GM12864 (cell line): ENCODE data around the gene BPI.
"Not testable (repeated sequence)": the region's sequence is repeated elsewhere in the genome, so short reads cannot be mapped to it uniquely, and the experiment has no call there.

Experiments
- DNase-seq: peaks from one replicate; pipeline ENCODE4 v3.0.0-alpha.2; 2011; ENCODE audit warnings: low read depth
- H3K4me3 ChIP-seq: 2 replicates; pipeline ENCODE4 v1.5.1; 2011; ENCODE audit warnings: mild to moderate bottlenecking, low read depth, low read length, control low read depth
- TF ChIP-seq, protein P1 (sequence below): IDR thresholded peaks from 2 replicates; pipeline ENCODE4 v1.5.1; 2011; ENCODE audit warnings: low read depth, mild to moderate bottlenecking, moderate library complexity, low read length, control low read depth, inconsistent platforms; ENCODE audit errors: missing control alignments

The BPI gene

GRCh38 chr20:38303908-38304379 is at the start of gene BPI:
Gene BPI (plus strand): TSS chr20:38304156. CDS start chr20:38304224, 68 bp downstream.
- no peak for DNase-seq
- TF ChIP-seq, protein P1, sequence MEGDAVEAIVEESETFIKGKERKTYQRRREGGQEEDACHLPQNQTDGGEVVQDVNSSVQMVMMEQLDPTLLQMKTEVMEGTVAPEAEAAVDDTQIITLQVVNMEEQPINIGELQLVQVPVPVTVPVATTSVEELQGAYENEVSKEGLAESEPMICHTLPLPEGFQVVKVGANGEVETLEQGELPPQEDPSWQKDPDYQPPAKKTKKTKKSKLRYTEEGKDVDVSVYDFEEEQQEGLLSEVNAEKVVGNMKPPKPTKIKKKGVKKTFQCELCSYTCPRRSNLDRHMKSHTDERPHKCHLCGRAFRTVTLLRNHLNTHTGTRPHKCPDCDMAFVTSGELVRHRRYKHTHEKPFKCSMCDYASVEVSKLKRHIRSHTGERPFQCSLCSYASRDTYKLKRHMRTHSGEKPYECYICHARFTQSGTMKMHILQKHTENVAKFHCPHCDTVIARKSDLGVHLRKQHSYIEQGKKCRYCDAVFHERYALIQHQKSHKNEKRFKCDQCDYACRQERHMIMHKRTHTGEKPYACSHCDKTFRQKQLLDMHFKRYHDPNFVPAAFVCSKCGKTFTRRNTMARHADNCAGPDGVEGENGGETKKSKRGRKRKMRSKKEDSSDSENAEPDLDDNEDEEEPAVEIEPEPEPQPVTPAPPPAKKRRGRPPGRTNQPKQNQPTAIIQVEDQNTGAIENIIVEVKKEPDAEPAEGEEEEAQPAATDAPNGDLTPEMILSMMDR: no peak
- H3K4me3 ChIP-seq: no peak within 1 kb of the TSS

GRCh38 chr20:38254621-38255020 is 49.3 kb upstream of the BPI start:
- not testable (repeated sequence) for H3K4me3 ChIP-seq, DNase-seq

DNA sequence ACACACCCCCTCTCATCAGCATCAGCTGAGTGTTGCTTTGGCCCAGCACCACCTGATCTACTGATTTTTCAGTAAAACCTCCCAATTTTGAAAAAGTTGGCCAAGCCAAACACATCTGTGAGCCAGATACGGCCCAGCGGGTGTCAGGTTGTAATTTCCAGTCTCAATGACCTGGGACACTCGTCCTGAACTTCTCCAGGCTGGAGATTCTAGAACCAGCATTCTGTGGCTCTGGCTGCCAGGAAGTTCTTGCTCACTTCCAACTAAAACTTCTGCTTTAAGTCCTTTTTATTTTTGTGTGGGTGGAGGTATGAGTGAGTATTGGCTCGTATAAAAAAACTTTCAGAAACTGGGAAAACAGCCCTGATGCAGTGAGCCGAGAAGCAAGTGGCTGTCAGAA is 48.6 kb upstream of the BPI start:
- TF ChIP-seq, protein P1: no peak
- H3K4me3 ChIP-seq: no peak overlapping the region
- DNase-seq: no peak

- TF ChIP-seq, protein P1: no peak
- DNase-seq: no peak
- no peak overlapping the region for H3K4me3 ChIP-seq
These were observed 47.9 kb upstream of the BPI start for GRCh38 chr20:38256021-38256420.

GRCh38 chr20:38256966-38257365 is 47.0 kb upstream of the BPI start:
- TF ChIP-seq, protein P1: no peak
- H3K4me3 ChIP-seq: no peak overlapping the region

DNA sequence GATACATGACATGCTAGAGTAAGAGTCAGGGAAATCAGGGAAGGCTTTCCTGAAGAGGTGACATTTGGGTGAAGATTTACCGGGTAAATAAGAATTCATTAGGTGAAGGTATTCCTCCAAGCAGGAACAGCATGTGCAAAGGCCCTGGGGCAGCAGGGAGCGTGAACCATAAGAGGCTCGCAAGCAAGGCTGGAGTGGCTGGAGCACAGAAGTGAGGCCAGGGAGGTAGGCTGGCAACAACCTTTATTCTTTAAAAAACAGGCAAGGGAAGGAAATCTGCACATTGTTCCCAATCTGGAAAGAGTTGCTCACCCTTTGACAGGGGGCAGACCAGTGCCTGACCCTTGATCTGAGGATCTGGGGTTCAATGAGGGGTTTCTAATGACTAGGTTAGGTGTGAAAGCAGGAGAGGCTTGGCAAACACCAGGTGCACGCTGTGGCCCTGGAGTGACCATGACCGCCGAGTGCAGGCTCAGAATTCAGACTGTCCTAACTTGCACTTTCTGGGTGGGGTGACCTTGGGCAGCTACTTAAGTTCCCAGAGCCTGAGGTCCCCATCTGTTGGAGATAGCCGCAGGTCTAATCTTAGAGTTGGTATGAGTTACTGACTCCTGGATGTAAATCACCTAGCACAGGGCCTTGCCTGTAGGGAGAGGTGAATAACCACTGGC is 45.3 kb upstream of the BPI start:
- TF ChIP-seq, protein P1: no peak
- no peak for DNase-seq
- no peak overlapping the region for H3K4me3 ChIP-seq

More at GRCh38 chr20:38256966-38257365, 47.0 kb upstream of the BPI start:
- DNase-seq: no peak

DNA sequence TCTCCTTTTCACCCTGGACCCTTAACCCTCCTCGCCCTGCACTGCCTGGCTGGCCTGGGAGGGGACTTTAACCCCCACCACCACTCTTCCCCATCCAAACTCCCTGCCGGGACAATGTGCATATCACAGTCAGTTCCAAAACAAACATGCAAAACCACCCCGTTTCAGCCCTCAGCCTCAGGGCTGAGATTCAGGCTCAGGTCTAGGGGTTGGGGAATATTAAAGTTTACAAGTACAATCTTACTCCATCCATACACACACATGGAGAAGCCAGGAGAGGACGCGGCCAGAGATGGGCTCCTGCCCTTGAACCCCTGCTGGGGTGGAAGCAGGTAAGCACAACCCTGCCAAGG is 44.0 kb upstream of the BPI start:
- H3K4me3 ChIP-seq: no peak overlapping the region
- TF ChIP-seq, protein P1: no peak
- DNase-seq: no peak
